ENCODE results near the gene COL18A1.
"Not testable (repeated sequence)": the region's sequence is repeated elsewhere in the genome, so short reads cannot be mapped to it uniquely, and the experiment has no call there.

The COL18A1 gene

GRCh38 chr21:45442686-45443594 lies 38.0 kb downstream of the COL18A1 start:
- DNase-seq, result not testable (repeated sequence)

DNA sequence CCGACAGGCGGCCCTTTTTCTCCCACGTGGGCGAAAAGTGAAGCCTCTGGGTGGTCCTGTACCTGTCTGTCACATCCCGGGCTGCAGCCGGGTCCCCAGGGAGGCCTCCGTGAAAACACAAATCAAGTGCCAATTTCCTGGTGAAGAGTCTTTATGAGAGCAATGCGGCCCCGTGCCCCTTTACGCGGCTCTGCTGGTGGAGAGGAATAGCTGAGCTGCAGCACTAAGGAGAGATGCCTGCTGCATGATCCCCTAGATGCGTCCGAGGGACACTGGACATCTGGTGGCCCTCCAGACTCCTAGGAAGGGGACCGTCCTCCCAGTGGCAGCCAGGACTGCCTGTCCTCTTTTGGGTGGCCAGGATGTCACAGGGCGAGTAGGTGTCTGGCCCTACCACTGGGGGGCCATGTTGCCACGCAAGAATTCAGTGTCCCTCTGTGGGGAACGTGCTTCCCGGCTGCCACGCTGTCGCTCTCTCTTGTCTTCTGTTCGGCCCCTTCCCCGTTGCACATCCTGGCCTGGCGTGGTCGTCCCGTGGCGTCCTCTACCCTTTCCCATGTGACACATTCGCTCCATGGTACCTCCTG lies 38.7 kb downstream of the COL18A1 start:
- DNase-seq, result no peak

DNA sequence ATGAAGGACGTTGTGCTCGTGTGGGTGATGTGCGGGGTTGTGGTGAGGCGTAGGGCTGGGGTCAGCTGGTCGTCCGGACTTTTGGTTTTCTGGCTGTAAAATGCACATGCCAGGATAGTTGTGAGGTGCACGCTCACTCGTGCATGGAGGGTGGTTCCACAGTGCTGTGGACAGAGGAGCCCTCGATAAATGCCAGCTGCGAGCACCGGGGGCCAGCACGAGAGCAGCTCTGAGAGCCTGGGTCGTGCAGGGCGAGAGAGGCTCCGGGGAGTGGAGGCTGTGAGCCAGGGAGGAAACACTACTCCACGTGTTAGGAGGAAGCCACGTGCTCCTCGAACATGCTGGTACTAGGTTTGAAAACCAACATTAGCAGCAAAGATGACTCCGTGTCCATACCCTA lies 39.4 kb downstream of the COL18A1 start:
- DNase-seq, result no peak

- DNase-seq, result no peak
Measured at GRCh38 chr21:45445369-45445768, 40.4 kb downstream of the COL18A1 start.

GRCh38 chr21:45447821-45448220 lies 42.9 kb downstream of the COL18A1 start:
- no peak for DNase-seq

GRCh38 chr21:45448283-45448809 lies 43.4 kb downstream of the COL18A1 start:
- DNase-seq, result no peak

DNA sequence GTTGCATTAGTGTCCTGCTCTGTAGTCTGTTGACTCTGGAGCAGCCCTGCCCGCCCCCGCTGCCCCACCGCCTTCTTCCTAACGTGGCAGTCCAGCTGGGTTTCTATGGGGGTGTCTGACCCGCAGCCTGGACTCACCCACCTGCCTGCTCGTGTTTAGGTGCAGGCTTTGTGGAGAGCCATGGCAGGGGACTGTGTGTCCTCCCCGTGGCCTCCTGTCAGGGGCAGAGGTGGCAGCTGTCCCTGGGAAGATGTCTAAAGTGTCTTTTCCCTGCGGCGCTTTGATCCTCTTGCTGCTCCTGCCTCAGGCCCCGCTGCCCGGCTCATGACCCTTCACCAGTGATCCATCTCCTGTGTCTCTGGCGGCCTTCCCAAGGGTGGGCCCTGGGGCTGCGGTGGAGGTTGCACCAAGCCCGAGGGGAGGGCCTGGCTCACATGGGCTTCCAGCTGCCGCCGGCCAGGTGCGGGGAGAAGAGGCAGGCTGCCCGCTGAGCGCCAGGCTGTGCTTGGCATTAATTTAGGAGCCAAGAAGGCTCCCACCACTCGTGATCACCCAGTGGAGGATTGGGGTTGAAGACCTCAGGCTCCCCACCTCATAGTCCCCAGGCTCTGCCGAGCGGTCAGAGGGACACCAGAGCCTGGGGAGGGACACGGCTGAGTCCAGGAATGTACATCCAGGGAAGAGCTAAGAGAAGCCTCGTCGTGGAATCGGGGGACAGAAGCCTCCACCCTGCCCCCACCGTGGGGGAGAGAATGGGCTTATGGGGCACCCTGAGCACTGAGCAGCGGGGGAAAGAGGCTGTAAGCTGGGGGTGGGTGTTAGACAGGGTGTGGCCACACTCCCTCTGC lies 44.1 kb downstream of the COL18A1 start:
- no peak for DNase-seq

GRCh38 chr21:45449658-45450422 lies 44.9 kb downstream of the COL18A1 start:
- no peak for DNase-seq

GRCh38 chr21:45450423-45451090 lies 45.6 kb downstream of the COL18A1 start:
- no peak for DNase-seq

DNA sequence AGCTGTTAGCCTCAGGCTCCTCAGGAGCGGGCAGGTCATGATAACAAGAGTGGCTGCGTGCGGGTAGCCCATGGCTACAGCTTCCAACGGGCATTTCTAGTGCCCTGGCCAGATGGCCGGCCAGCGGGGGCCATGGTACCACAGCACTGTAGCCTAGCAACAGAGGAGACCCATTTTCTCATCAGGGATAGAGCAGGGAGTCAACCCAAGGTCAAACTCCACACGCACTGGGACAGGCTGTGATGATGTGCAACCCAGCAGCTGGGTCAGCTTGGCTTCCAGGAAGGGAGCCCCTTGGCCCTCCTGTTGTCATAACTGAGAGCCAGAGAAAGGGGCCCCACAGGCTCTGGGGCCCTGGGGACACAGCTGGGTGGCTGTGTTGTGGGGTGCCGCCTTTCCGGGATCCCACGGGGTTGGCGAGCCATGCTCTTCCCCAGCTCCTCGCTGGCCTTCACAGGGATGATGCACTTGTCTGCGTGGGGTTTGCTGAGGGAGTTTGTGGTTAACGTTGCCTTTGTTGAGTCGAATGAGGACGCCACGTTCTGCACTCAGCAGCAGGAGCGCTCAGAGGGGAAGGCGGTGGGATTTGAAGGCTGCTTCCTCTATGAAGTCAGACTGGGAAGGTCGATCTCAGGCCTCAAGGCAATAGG lies 46.3 kb downstream of the COL18A1 start:
- no peak for DNase-seq

DNA sequence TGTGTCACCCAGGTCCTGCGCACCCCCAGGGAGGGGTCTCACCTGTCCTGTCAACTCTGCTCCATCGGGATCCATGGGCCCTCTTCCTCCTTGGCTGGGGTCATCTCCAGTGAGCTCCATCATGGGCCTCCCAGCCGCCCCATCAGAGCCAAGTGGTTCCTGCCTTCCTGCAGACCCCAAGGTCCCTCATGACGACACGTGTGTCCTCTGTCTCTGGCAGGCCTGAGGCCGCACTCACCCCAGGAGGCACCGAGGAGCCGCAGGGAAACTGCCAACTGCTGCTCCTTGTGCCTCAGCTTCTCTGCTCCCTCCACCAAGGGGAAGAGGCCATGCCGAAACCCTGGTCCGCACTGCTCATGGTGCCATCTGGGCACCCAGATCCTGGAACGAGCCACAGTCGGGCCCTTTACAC lies 46.8 kb downstream of the COL18A1 start:
- DNase-seq, result no peak

GRCh38 chr21:45452696-45453307 lies 47.8 kb downstream of the COL18A1 start:
- DNase-seq, result no peak

DNA sequence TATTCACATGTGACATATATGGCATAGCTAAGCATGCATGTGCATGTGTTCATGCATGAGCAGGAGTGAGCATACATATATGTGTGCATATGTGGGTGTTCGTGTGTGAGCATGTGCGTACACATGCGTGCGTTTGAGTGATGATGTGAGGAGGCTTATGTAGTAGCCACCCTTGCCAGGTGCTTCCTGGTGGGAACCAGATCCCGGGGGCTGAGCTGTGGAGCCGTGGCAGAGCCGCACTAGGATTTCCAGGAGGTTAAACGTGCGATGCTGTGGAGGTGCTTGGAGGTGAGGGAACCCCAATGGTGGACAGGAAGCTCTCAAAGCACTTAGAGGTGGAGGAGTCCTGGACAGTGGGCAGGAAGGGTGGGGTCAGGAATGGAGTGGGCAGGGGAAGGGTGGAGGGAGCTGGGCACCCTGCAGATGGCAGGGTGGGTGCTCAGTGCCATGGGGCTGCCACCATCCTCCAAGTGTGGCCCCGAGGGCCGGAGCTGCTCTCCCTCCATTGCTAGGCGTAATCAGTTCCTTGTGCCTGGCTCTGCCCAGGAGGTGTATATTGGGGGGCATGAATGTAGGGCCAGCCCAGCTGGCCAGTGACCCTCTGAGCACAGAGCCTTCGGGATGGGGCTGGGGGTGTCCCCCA lies 48.5 kb downstream of the COL18A1 start:
- DNase-seq, result no peak

GRCh38 chr21:45454060-45454925 lies 49.3 kb downstream of the COL18A1 start:
- no peak for DNase-seq

DNA sequence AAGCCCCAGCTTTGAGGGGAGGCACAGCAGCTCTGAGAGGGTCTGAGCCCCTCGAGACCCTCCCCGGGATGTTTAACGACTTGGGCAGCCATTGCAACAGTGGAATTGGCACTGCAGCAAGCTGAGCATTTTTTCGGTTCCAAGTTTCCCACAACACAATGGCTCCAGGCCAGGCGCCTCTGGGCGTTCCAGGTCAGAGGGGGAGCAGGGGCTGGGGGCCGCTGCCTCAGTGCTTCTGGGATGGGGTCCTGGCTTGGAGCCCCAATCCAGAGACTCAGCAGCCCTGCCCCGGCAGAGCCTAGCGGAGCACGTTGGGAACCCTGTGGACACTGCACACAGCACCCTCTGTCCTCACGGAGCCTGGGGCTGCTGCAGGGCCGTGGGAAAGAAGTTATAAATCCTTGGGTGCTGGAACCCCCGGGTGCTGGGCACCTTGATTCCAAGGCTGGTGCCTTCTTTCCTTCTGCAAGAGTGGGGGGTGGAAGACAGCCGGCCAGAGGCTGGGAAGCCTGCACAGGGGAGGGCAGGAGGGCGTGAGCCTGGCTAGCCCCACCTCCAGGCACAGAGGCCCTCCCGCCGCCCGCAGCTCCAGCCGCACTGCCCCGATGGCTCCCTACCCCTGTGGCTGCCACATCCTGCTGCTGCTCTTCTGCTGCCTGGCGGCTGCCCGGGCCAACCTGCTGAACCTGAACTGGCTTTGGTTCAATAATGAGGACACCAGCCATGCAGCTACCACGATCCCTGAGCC lies 50.1 kb downstream of the COL18A1 start:
- no peak for DNase-seq

GRCh38 chr21:45455674-45456583 lies 51.0 kb downstream of the COL18A1 start:
- no peak for DNase-seq

GRCh38 chr21:45456584-45457160 lies 51.7 kb downstream of the COL18A1 start:
- no peak for DNase-seq

All from NCI-H774 (cell line).